Astrocyte (in vitro differentiated cells and primary cell): ENCODE measurements around the gene CLPSL1.

Experiments
- EZH2 ChIP-seq: IDR thresholded peaks from 2 replicates; pipeline ENCODE4 v1.6.1; 2012; ENCODE audit warnings: mild to moderate bottlenecking, low read length, inconsistent platforms; ENCODE audit not compliant: insufficient read depth
- TF ChIP-seq, protein P1 (sequence below): IDR thresholded peaks from 2 replicates; pipeline ENCODE4 v1.5.1; 2011; ENCODE audit warnings: low read depth, mild to moderate bottlenecking, inconsistent platforms, low read length, moderate library complexity; ENCODE audit not compliant: insufficient read depth

DNA sequence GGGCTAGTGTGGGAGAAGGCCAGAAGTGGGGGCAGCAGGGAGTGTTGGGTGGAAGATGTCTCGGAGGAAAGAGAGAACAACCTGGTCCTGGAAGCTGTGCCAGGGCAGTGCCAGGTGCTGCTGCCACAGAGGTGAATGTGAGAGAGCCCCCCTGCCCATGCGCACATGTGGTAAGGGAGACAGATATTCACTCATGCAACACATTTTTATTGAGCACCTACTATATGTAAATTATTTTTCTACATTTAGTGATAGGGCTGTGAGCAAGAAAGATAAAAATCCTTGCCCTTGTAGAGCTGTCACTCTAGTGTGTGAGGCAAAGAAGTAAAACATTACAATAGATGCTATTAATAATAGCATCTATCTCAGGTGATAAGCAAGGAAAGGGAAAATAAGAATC, 471 bp downstream of the CLPSL1 start:
- TF ChIP-seq, protein P1, sequence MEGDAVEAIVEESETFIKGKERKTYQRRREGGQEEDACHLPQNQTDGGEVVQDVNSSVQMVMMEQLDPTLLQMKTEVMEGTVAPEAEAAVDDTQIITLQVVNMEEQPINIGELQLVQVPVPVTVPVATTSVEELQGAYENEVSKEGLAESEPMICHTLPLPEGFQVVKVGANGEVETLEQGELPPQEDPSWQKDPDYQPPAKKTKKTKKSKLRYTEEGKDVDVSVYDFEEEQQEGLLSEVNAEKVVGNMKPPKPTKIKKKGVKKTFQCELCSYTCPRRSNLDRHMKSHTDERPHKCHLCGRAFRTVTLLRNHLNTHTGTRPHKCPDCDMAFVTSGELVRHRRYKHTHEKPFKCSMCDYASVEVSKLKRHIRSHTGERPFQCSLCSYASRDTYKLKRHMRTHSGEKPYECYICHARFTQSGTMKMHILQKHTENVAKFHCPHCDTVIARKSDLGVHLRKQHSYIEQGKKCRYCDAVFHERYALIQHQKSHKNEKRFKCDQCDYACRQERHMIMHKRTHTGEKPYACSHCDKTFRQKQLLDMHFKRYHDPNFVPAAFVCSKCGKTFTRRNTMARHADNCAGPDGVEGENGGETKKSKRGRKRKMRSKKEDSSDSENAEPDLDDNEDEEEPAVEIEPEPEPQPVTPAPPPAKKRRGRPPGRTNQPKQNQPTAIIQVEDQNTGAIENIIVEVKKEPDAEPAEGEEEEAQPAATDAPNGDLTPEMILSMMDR, result no peak
- TF ChIP-seq EZH2, result no peak
